GM12878 (cell line): ENCODE measurements around the gene KIAA1671. TPM values are rescaled to one million over a fixed set of nuclear protein-coding genes. Genes with fewer than 3 reads are reported as not detected.
"Not testable (repeated sequence)": the region's sequence is repeated elsewhere in the genome, so short reads cannot be mapped to it uniquely, and the experiment has no call there.

ENCODE experiments used
- ATAC-seq: fragments of 200-7000 bp; cut with Tn5 transposase; 3 replicates; pipeline ENCODE4 v1.9.1; 2020; ENCODE audit warnings: mild to moderate bottlenecking, moderate library complexity
- BruUV-seq: library from RNA; stranded (reverse); fragments of 400-500 nt; replicated peaks from 2 replicates; lab custom pipeline; 2021; lab: Mats Ljungman, UMichigan
- CTCF ChIA-PET: fragments of 300-600 bp; sonication (Branson Sonifier 250); formaldehyde crosslinking; extraction: SDS; loops from one replicate; lab custom pipeline; 2021; ENCODE audit warnings: inconsistent platforms; lab: Yijun Ruan, JAX
- POLR2A ChIA-PET: fragments of 350-600 bp; formaldehyde crosslinking; extraction: SDS; loops from one replicate; lab custom pipeline; 2021; ENCODE audit warnings: inconsistent platforms; lab: Charles Lee
- RAD21 ChIA-PET: fragments of 300-600 bp; sonication (Branson Sonifier 250); formaldehyde crosslinking; loops from one replicate; lab custom pipeline; 2023; ENCODE audit warnings: antibody characterized with exemption; ENCODE audit not compliant: unreplicated experiment; lab: Charles Lee
- SMC1A ChIA-PET: fragments of 300-600 bp; sonication (Branson Sonifier 250); formaldehyde crosslinking; loops from one replicate; lab custom pipeline; 2023; ENCODE audit not compliant: unreplicated experiment, uncharacterized antibody; lab: Charles Lee
- DNase-seq: peaks from one replicate; pipeline ENCODE4 v3.0.0-alpha.2; 2011; ENCODE audit warnings: low read depth, low spot score
- FAIRE-seq: peaks from 3 replicates; lab custom pipeline; 2011; peaks lifted over from hg19 to GRCh38; lab: Jason Lieb, UNC
- H2AFZ ChIP-seq: 2 replicates; pipeline ENCODE4 v1.6.0; 2011; ENCODE audit warnings: low read depth, low read length, control low read depth; ENCODE audit not compliant: control insufficient read depth
- H3K27ac ChIP-seq: 2 replicates; pipeline ENCODE4 v1.5.1; 2011; ENCODE audit warnings: control low read depth; ENCODE audit not compliant: control insufficient read depth, insufficient read depth
- H3K27me3 ChIP-seq, 2 experiments: replicated peaks in 1 of 2; 2 replicates each; pipeline versions ENCODE4 v1.6.0 to v1.6.1; 2011; ENCODE audit warnings: low read length in 1 of 2; ENCODE audit not compliant: control insufficient read depth in 2 of 2, insufficient read depth in 2 of 2
- H3K36me3 ChIP-seq, 2 experiments: 2 replicates each; pipeline ENCODE4 v1.5.1; 2011; ENCODE audit warnings: low read length in 1 of 2; ENCODE audit not compliant: control insufficient read depth in 2 of 2, insufficient read depth in 2 of 2
- H3K4me1 ChIP-seq: 2 replicates; pipeline ENCODE4 v1.6.1; 2011; ENCODE audit warnings: mild to moderate bottlenecking, low read length, moderate library complexity, mixed read lengths; ENCODE audit not compliant: control insufficient read depth, insufficient read depth
- H3K4me2 ChIP-seq: 2 replicates; pipeline ENCODE4 v1.6.0; 2011; ENCODE audit warnings: control low read depth; ENCODE audit not compliant: control insufficient read depth, insufficient read depth
- H3K4me3 ChIP-seq: fragments of 200-600 bp; sonication (generic); 2 replicates; pipeline ENCODE4 v1.5.1; 2016
- H3K79me2 ChIP-seq: 2 replicates; pipeline ENCODE4 v1.6.0; 2011; ENCODE audit warnings: low read length; ENCODE audit not compliant: control insufficient read depth, insufficient read depth
- H3K9ac ChIP-seq: 2 replicates; pipeline ENCODE4 v1.8.0; 2011; ENCODE audit warnings: low read length, control low read depth, mixed read lengths; ENCODE audit not compliant: control insufficient read depth, insufficient read depth
- H3K9me3 ChIP-seq: replicated peaks from 3 replicates; pipeline ENCODE4 v1.5.1; 2011; ENCODE audit warnings: mild to moderate bottlenecking, low read length; ENCODE audit not compliant: control insufficient read depth, insufficient read depth
- H4K20me1 ChIP-seq: 2 replicates; pipeline ENCODE4 v1.6.0; 2011; ENCODE audit not compliant: control insufficient read depth, insufficient read depth
- KLF5 ChIP-seq: fragments of 450-650 bp; IDR thresholded peaks from 2 replicates; pipeline ENCODE4 v1.6.1; 2014; ENCODE audit warnings: mild to moderate bottlenecking; ENCODE audit not compliant: partially characterized antibody
- PAX8 ChIP-seq: fragments of 450-650 bp; IDR thresholded peaks from 2 replicates; pipeline ENCODE4 v1.6.1; 2017; ENCODE audit warnings: mild to moderate bottlenecking, moderate library complexity
- WGBS: methylation state at CpG from one replicate; pipeline ENCODE4 v1.1.6; 2016; ENCODE audit warnings: low lambda C conversion rate; ENCODE audit not compliant: insufficient replicate concordance, insufficient coverage; ENCODE audit errors: missing lambda C conversion rate; 5-methylcytosine and 5-hydroxymethylcytosine counted together
- in situ Hi-C: fragments of 300-500 bp; cut with MboI; formaldehyde crosslinking; loops from 9 replicates; pipeline ENCODE4 v1.14.3; 2018; ENCODE audit warnings: mixed read lengths
- intact Hi-C: fragments of 100-400 bp; cut with micrococcal nuclease; formaldehyde crosslinking; loops from one replicate; pipeline ENCODE4 v1.14.2; 2022; ENCODE audit not compliant: unreplicated experiment
- polyA plus RNA-seq, 11 experiments: library from polyadenylated mRNA; depleted of rRNA in 4 of 11; unstranded in 6 of 11; stranded (reverse) in 5 of 11; fragments of >200 nt; fragmentation: Nextera tagmentation in 4 of 11; fragmentation: Illumina TruSeq in 1 of 11; extraction: Ambion mirVana in 4 of 11; extraction: Trizol in 1 of 11; gene quantifications; 1 replicate in 1 of 11; 2 replicates in 10 of 11; pipeline versions ENCODE4 v1.2.1 to v1.2.3, GENCODE V29; 2011 to 2016; ENCODE audit warnings: inconsistent platforms in 2 of 11, missing spikeins in 2 of 11, low read depth in 1 of 11
- total RNA-seq, 4 experiments: library from RNA; depleted of rRNA in 3 of 4; stranded (reverse); fragments of >200 nt in 3 of 4; fragmentation: Illumina TruSeq in 1 of 4; extraction: Trizol in 1 of 4; gene quantifications; 2 replicates each; pipeline versions ENCODE4 v1.2.1 to v1.2.3, GENCODE V29; 2013 to 2021
- TF ChIP-seq, protein P1 (sequence below): fragments of 450-650 bp; IDR thresholded peaks from 2 replicates; pipeline ENCODE4 v1.6.1; 2018; ENCODE audit warnings: mild to moderate bottlenecking, low read depth, moderate library complexity; ENCODE audit not compliant: partially characterized antibody
- TF ChIP-seq, protein P2 (sequence below): fragments of 450-650 bp; IDR thresholded peaks from 2 replicates; pipeline ENCODE4 v1.6.1; 2017; ENCODE audit warnings: borderline replicate concordance

Gene KIAA1671
- total and polyA plus RNA-seq, 10 of the 15 experiments (the other 5 are each of a cell fraction or from before 2014, with no cell fraction given), result 0.05 to 2.7 (median 0.33) TPM

DNA sequence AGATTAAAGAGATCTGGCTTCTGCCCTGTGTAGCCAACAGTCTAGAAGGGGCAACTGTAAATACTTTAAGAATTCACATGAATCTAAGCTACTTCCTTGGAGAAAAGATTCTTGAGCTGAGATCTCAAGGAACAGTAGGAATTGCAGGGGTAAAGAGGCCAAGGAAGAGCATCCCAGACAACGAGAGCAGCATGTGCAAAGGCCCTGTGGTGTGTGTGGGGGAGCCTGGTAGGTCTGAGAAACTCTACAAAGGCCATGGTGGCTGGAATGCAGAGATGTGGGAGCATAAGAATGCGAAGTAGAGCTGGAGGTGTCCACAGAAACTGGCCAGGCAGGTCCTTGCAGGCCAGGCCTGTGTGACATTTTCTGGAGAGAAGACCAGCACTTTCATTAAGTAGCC is 278.2 kb downstream of the KIAA1671 start:
- DNase-seq, H2AFZ ChIP-seq, ATAC-seq, CTCF ChIA-PET, H3K36me3 ChIP-seq, H3K4me1 ChIP-seq, SMC1A ChIA-PET, H3K4me2 ChIP-seq, FAIRE-seq, RAD21 ChIA-PET, H3K27ac ChIP-seq, H4K20me1 ChIP-seq, H3K9me3 ChIP-seq, POLR2A ChIA-PET, H3K27me3 ChIP-seq, BruUV-seq, H3K9ac ChIP-seq, H3K79me2 ChIP-seq, H3K4me3 ChIP-seq: not testable (repeated sequence)
- in situ Hi-C loops, result loop anchor here (10.0 kb wide), 1 partner anchor 544 kb away; no protein-coding TSS in a partner anchor
- intact Hi-C loops, result loop anchor here (10.0 kb wide), 1 partner anchor 544 kb away; no protein-coding TSS in a partner anchor
- 5% methylated on average over 2 of the region's 2 CpGs for WGBS

DNA sequence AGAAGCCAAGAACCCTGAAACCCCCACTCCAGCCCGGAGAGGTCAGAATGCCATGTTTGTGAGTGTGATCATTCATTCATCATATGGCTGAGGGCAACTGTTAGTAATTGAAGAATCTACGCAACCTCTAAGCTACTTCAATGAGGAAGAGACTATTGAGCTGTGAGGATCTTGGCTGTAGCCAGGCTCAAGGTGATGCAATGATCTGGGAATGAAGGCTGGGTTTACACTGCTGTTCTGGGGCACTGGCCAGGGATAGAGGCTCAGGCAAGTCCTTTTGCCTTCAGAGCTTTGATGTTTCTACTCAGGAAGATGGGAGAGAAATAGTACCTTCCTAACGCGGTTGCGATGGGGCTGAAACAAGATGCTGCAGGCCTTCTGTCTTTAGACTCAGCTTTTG is 279.8 kb downstream of the KIAA1671 start:
- no peaks in the 10 kb centered on the region for H3K4me1 ChIP-seq
- H3K4me2 ChIP-seq, result no peak overlapping the region
- H3K36me3 ChIP-seq, result no peaks in the 10 kb centered on the region
- ATAC-seq (no peak), FAIRE-seq (no peak), DNase-seq (no peak)
- intact Hi-C loops (loop anchor here (10.0 kb wide), 1 partner anchor 542 kb away; no protein-coding TSS in a partner anchor), in situ Hi-C loops (loop anchor here (10.0 kb wide), 1 partner anchor 542 kb away; no protein-coding TSS in a partner anchor)
- SMC1A ChIA-PET, result interaction anchor here (0.5 kb wide), 1 partner anchor 100 kb away, joined by 3 read pairs; no protein-coding TSS in a partner anchor
- POLR2A ChIA-PET, result interaction anchor here (0.7 kb wide), 1 partner anchor 18 kb away, joined by 4 read pairs; no protein-coding TSS in a partner anchor
- RAD21 ChIA-PET, result no interaction called here
- H3K9ac ChIP-seq, result no peak overlapping the region
- CTCF ChIA-PET, result interaction anchor here (0.7 to 1.5 kb wide), 2 partner anchors 1100 to 1146 kb away, joined by 4 read pairs; no protein-coding TSS in a partner anchor
- TF ChIP-seq, protein P1, sequence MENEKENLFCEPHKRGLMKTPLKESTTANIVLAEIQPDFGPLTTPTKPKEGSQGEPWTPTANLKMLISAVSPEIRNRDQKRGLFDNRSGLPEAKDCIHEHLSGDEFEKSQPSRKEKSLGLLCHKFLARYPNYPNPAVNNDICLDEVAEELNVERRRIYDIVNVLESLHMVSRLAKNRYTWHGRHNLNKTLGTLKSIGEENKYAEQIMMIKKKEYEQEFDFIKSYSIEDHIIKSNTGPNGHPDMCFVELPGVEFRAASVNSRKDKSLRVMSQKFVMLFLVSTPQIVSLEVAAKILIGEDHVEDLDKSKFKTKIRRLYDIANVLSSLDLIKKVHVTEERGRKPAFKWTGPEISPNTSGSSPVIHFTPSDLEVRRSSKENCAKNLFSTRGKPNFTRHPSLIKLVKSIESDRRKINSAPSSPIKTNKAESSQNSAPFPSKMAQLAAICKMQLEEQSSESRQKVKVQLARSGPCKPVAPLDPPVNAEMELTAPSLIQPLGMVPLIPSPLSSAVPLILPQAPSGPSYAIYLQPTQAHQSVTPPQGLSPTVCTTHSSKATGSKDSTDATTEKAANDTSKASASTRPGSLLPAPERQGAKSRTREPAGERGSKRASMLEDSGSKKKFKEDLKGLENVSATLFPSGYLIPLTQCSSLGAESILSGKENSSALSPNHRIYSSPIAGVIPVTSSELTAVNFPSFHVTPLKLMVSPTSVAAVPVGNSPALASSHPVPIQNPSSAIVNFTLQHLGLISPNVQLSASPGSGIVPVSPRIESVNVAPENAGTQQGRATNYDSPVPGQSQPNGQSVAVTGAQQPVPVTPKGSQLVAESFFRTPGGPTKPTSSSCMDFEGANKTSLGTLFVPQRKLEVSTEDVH, result no peak
- no peak for TF ChIP-seq PAX8
- no peak for TF ChIP-seq KLF5
- TF ChIP-seq, protein P2, sequence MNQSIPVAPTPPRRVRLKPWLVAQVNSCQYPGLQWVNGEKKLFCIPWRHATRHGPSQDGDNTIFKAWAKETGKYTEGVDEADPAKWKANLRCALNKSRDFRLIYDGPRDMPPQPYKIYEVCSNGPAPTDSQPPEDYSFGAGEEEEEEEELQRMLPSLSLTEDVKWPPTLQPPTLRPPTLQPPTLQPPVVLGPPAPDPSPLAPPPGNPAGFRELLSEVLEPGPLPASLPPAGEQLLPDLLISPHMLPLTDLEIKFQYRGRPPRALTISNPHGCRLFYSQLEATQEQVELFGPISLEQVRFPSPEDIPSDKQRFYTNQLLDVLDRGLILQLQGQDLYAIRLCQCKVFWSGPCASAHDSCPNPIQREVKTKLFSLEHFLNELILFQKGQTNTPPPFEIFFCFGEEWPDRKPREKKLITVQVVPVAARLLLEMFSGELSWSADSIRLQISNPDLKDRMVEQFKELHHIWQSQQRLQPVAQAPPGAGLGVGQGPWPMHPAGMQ, result no peak
- H3K9me3 ChIP-seq, result no peaks in the 10 kb centered on the region
- H3K4me3 ChIP-seq, result no peak overlapping the region
- BruUV-seq, result no TSS peak
- H3K79me2 ChIP-seq, result no peaks in the 10 kb centered on the region
- H2AFZ ChIP-seq, result no peak overlapping the region
- H3K27me3 ChIP-seq, result no peaks in the 10 kb centered on the region; a peak in 1 of 4 replicates
- no peaks in the 10 kb centered on the region for H4K20me1 ChIP-seq
- no peak overlapping the region for H3K27ac ChIP-seq
- WGBS, result 71% methylated on average over 5 of the region's 5 CpGs

DNA sequence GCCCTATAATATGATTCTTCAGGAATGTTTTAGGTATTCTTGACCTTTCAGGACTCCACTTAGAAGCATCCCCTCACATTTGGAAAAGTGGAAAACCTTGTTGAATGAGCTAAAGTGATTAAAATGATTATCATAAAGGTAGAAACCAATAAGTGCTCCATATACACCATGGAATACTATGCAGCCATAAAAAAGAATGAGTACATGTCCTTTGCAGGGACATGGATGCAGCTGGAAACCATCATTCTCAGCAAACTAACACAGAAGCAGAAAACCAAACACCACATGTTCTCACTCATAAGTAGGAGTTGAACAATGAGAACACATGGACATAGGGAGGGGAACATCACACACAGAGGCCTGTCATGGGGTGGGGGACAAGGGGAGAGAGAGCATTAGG is 281.2 kb downstream of the KIAA1671 start:
- H3K79me2 ChIP-seq, H3K27ac ChIP-seq, SMC1A ChIA-PET, POLR2A ChIA-PET, DNase-seq, RAD21 ChIA-PET, H4K20me1 ChIP-seq, H3K4me2 ChIP-seq, H3K4me1 ChIP-seq, H2AFZ ChIP-seq, H3K36me3 ChIP-seq, BruUV-seq, CTCF ChIA-PET, H3K9me3 ChIP-seq, ATAC-seq, H3K27me3 ChIP-seq, H3K4me3 ChIP-seq, FAIRE-seq, H3K9ac ChIP-seq: not testable (repeated sequence)
- intact Hi-C loops, result loop anchor here (10.0 kb wide), 1 partner anchor 541 kb away; no protein-coding TSS in a partner anchor
- in situ Hi-C loops, result loop anchor here (10.0 kb wide), 1 partner anchor 541 kb away; no protein-coding TSS in a partner anchor
